Epithelial cell of esophagus (primary cell): ENCODE results near the gene CORO2B.

Source experiments
- DNase-seq: peaks from one replicate; pipeline ENCODE4 v3.0.0; 2010; ENCODE audit warnings: low read depth
- H3K4me3 ChIP-seq: 2 replicates; pipeline ENCODE4 v1.5.1; 2011; ENCODE audit warnings: mild to moderate bottlenecking, low read length, control low read depth
- CTCF ChIP-seq: IDR thresholded peaks from 2 replicates; pipeline ENCODE4 v1.5.1; 2011; ENCODE audit warnings: low read depth, mild to moderate bottlenecking, low read length, control low read depth, inconsistent platforms; ENCODE audit not compliant: insufficient read depth; ENCODE audit errors: missing control alignments

Gene CORO2B

GRCh38 chr15:68732451-68732850, 153.7 kb downstream of the CORO2B start:
- no peak overlapping the region for H3K4me3 ChIP-seq
- DNase-seq = no peak
- no peak for TF ChIP-seq CTCF

- DNase-seq = no peak
- no peak for TF ChIP-seq CTCF
- H3K4me3 ChIP-seq = no peak overlapping the region
These were observed 154.9 kb downstream of the CORO2B start for GRCh38 chr15:68733666-68734065.

- no peak for DNase-seq
- TF ChIP-seq CTCF = no peak
- no peak overlapping the region for H3K4me3 ChIP-seq
These were observed 155.6 kb downstream of the CORO2B start for GRCh38 chr15:68734352-68734751.

GRCh38 chr15:68734881-68735280, 156.1 kb downstream of the CORO2B start:
- no peak for TF ChIP-seq CTCF
- no peak for DNase-seq
- no peak overlapping the region for H3K4me3 ChIP-seq

- no peak for TF ChIP-seq CTCF
- no peak overlapping the region for H3K4me3 ChIP-seq
- DNase-seq = no peak
These were observed 156.8 kb downstream of the CORO2B start for GRCh38 chr15:68735610-68736009.

GRCh38 chr15:68739390-68740080, 160.7 kb downstream of the CORO2B start:
- no peak for TF ChIP-seq CTCF
- H3K4me3 ChIP-seq = no peak overlapping the region
- no peak for DNase-seq

- TF ChIP-seq CTCF = no peak
- no peak for DNase-seq
- H3K4me3 ChIP-seq = no peak overlapping the region
These were observed 164.5 kb downstream of the CORO2B start for GRCh38 chr15:68743256-68743655.
